Stimulated activated CD8-positive, alpha-beta memory T cell treated with anti-CD3 and anti-CD28 coated beads, Interleukin-2, amount 100 ng/mL, for 1 hour (primary cell): ENCODE data around the gene RNU1-4.
"Not testable (repeated sequence)": the region's sequence is repeated elsewhere in the genome, so short reads cannot be mapped to it uniquely, and the experiment has no call there.

Experiments used
- DNase-seq, 2 donors: peaks; one replicate each; pipeline ENCODE4 v3.0.0-alpha.2; 2020; ENCODE audit warnings: low read depth in 2 of 2

RNU1-4 gene

GRCh38 chr1:16728243-16728949 lies 11.9 kb upstream of the RNU1-4 start:
- not testable (repeated sequence) for DNase-seq

GRCh38 chr1:16732254-16732896 lies 7.9 kb upstream of the RNU1-4 start:
- not testable (repeated sequence) for DNase-seq

- not testable (repeated sequence) for DNase-seq
Observed at GRCh38 chr1:16741230-16741629, 914 bp downstream of the RNU1-4 start.

- DNase-seq = not testable (repeated sequence)
Observed at GRCh38 chr1:16747660-16748059, 7.3 kb downstream of the RNU1-4 start.

GRCh38 chr1:16748710-16749109 lies 8.4 kb downstream of the RNU1-4 start:
- DNase-seq = not testable (repeated sequence)

GRCh38 chr1:16749910-16750888 lies 9.9 kb downstream of the RNU1-4 start:
- not testable (repeated sequence) for DNase-seq

GRCh38 chr1:16752770-16753169 lies 12.5 kb downstream of the RNU1-4 start:
- not testable (repeated sequence) for DNase-seq

GRCh38 chr1:16755385-16755784 lies 15.1 kb downstream of the RNU1-4 start:
- not testable (repeated sequence) for DNase-seq

GRCh38 chr1:16755932-16756331 lies 15.6 kb downstream of the RNU1-4 start:
- DNase-seq = not testable (repeated sequence)

- not testable (repeated sequence) for DNase-seq
Observed at GRCh38 chr1:16757574-16757973, 17.3 kb downstream of the RNU1-4 start.

- DNase-seq = not testable (repeated sequence)
Observed at GRCh38 chr1:16758060-16758459, 17.7 kb downstream of the RNU1-4 start.

GRCh38 chr1:16759041-16759493 lies 18.8 kb downstream of the RNU1-4 start:
- not testable (repeated sequence) for DNase-seq

GRCh38 chr1:16759650-16760455 lies 19.5 kb downstream of the RNU1-4 start:
- DNase-seq = not testable (repeated sequence)

GRCh38 chr1:16760456-16760765 lies 20.1 kb downstream of the RNU1-4 start:
- DNase-seq = not testable (repeated sequence)

GRCh38 chr1:16760801-16761200 lies 20.5 kb downstream of the RNU1-4 start:
- DNase-seq = not testable (repeated sequence)

- DNase-seq = not testable (repeated sequence)
Observed at GRCh38 chr1:16764248-16764819, 24.0 kb downstream of the RNU1-4 start.

GRCh38 chr1:16764820-16765655 lies 24.7 kb downstream of the RNU1-4 start:
- not testable (repeated sequence) for DNase-seq

- DNase-seq = not testable (repeated sequence)
Observed at GRCh38 chr1:16765731-16766605, 25.7 kb downstream of the RNU1-4 start.
